ENCODE data around the gene STX18.

- TF ChIP-seq CTCF (IDR thresholded peaks at IDR 0.05; ENCODE audit: extremely low read depth in 1 of 2, insufficient read depth in 1 of 2, low read depth in 1 of 2, low read length in 2 of 2) (no peak), FOS (IDR thresholded peaks at IDR 0.05; ENCODE audit: borderline replicate concordance, insufficient read depth, low read length) (no peak)
These were observed 155.5 kb downstream of the STX18 start for GRCh38 chr4:4386296-4386735.
